ENCODE results near the gene CDH16.

CDH16 gene

GRCh38 chr16:66863707-66864106 lies 55.0 kb downstream of the CDH16 start:
- Histone ChIP-seq H3K27ac (ENCODE audit: low read depth, low read length, poor library complexity, severe bottlenecking) (no peak overlapping the region), H3K27me3 (ENCODE audit: insufficient read depth, low read length) (no peaks in the 10 kb centered on the region), H3K4me1 (ENCODE audit: insufficient read depth, low read length, severe bottlenecking) (no peaks in the 10 kb centered on the region), H2AFZ (ENCODE audit: low read length) (no peak overlapping the region), H3K4me3 (ENCODE audit: low read depth, low read length, poor library complexity, severe bottlenecking) (no peak overlapping the region), H3K79me2 (ENCODE audit: insufficient read depth, low read length) (no peaks in the 10 kb centered on the region), H3K9ac (ENCODE audit: low read length) (no peak overlapping the region), H4K20me1 (ENCODE audit: insufficient read depth, low read length) (no peaks in the 10 kb centered on the region), H3K36me3 (ENCODE audit: insufficient read depth, low read length) (no peaks in the 10 kb centered on the region), H3K9me2 (ENCODE audit: low read depth, low read length) (no peaks in the 10 kb centered on the region), H3F3A (ENCODE audit: insufficient read depth, low read length) (no peaks in the 10 kb centered on the region), H3K4me2 (ENCODE audit: low read length) (no peak overlapping the region), H3K9me3 (ENCODE audit: low read length) (no peaks in the 10 kb centered on the region)
- TF ChIP-seq CTCF (IDR thresholded peaks at IDR 0.05; ENCODE audit: low read length) (no peak), EZH2 (IDR thresholded peaks at IDR 0.05; ENCODE audit: borderline replicate concordance, low read length) (no peak)

- H3K9me2 ChIP-seq (ENCODE audit: low read depth, low read length), result no peaks in the 10 kb centered on the region
- H3K27me3 ChIP-seq (ENCODE audit: insufficient read depth, low read length), result no peaks in the 10 kb centered on the region
- TF ChIP-seq CTCF (IDR thresholded peaks at IDR 0.05; ENCODE audit: low read length) (no peak), EZH2 (IDR thresholded peaks at IDR 0.05; ENCODE audit: borderline replicate concordance, low read length) (no peak)
- no peak overlapping the region for H3K27ac ChIP-seq (ENCODE audit: low read depth, low read length, poor library complexity, severe bottlenecking)
- H3K36me3 ChIP-seq (ENCODE audit: insufficient read depth, low read length), result no peaks in the 10 kb centered on the region
- no peaks in the 10 kb centered on the region for H3K79me2 ChIP-seq (ENCODE audit: insufficient read depth, low read length)
- no peak overlapping the region for H3K9ac ChIP-seq (ENCODE audit: low read length)
- H3K4me1 ChIP-seq (ENCODE audit: insufficient read depth, low read length, severe bottlenecking), result no peaks in the 10 kb centered on the region
- no peaks in the 10 kb centered on the region for H3F3A ChIP-seq (ENCODE audit: insufficient read depth, low read length)
- H4K20me1 ChIP-seq (ENCODE audit: insufficient read depth, low read length), result no peaks in the 10 kb centered on the region
- no peak overlapping the region for H2AFZ ChIP-seq (ENCODE audit: low read length)
- no peak overlapping the region for H3K4me3 ChIP-seq (ENCODE audit: low read depth, low read length, poor library complexity, severe bottlenecking)
- no peak overlapping the region for H3K4me2 ChIP-seq (ENCODE audit: low read length)
- no peaks in the 10 kb centered on the region for H3K9me3 ChIP-seq (ENCODE audit: low read length)
Observed at GRCh38 chr16:66862023-66862520, 56.6 kb downstream of the CDH16 start.

GRCh38 chr16:66859397-66860068 lies 59.2 kb downstream of the CDH16 start:
- H4K20me1 ChIP-seq (ENCODE audit: insufficient read depth, low read length), result no peaks in the 10 kb centered on the region

More at GRCh38 chr16:66859397-66860068, 59.2 kb downstream of the CDH16 start:
- Histone ChIP-seq H3K9ac (ENCODE audit: low read length) (no peak overlapping the region), H3K36me3 (ENCODE audit: insufficient read depth, low read length) (no peaks in the 10 kb centered on the region), H3K27me3 (ENCODE audit: insufficient read depth, low read length) (no peaks in the 10 kb centered on the region), H3K4me1 (ENCODE audit: insufficient read depth, low read length, severe bottlenecking) (no peaks in the 10 kb centered on the region), H3K4me2 (ENCODE audit: low read length) (no peak overlapping the region), H3F3A (ENCODE audit: insufficient read depth, low read length) (no peaks in the 10 kb centered on the region), H3K4me3 (ENCODE audit: low read depth, low read length, poor library complexity, severe bottlenecking) (no peak overlapping the region), H3K27ac (ENCODE audit: low read depth, low read length, poor library complexity, severe bottlenecking) (no peak overlapping the region), H3K9me2 (ENCODE audit: low read depth, low read length) (no peaks in the 10 kb centered on the region), H2AFZ (ENCODE audit: low read length) (no peak overlapping the region), H3K9me3 (ENCODE audit: low read length) (no peaks in the 10 kb centered on the region), H3K79me2 (ENCODE audit: insufficient read depth, low read length) (no peaks in the 10 kb centered on the region)
- TF ChIP-seq CTCF (IDR thresholded peaks at IDR 0.05; ENCODE audit: low read length), result no peak
- no peak for TF ChIP-seq EZH2 (IDR thresholded peaks at IDR 0.05; ENCODE audit: borderline replicate concordance, low read length)

Data from OCI-LY1 (cell line).